ENCODE results near the gene KRT82.
"Not testable (repeated sequence)": the region's sequence is repeated elsewhere in the genome, so short reads cannot be mapped to it uniquely, and the experiment has no call there.

KRT82 gene

DNA sequence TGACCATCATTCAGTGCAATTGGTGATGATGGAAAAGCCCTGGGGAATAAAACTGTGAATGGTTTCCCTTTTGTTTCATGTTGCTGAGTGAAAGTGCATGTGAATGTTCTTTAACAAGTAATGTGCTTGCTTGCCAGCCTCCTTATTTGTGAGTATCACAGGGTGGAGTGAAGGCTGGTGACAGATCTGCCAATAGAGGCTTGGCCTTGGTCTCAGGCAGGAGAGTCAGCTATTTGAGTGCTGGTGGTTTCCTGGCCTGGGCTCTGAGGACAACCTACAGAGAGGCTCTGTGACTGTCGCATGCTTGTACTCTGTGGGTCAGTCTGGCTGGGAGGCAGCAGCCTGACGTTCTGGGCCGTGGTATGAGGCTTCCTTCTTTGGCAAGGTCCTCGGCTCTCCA is 59.5 kb downstream of the KRT82 start:
- no peak overlapping the region for H3K4me3 ChIP-seq (ENCODE audit: low read depth, low read length)
- no peak for DNase-seq (ENCODE audit: low read depth)
- no peak for TF ChIP-seq CTCF (IDR thresholded peaks at IDR 0.05; ENCODE audit: low read depth, low read length, missing control alignments)

DNA sequence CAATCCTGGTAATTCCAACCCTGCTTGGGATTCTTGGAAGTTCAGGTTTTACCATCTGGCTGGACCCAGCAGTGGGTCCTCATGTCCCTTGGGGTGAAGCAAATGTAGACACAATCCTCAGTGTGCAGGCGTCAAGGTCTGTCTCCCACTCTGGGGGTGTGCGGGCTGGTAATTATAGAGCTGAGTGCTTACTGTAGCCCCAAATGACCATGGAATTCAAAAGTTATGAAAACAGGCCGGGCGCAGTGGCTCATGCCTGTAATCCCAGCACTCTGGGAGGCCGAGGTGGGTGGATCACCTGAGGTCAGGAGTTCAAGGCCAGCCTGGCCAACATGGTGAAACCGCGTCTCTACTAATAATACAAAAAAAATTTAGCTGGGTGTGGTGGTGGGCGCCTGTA is 61.1 kb downstream of the KRT82 start:
- DNase-seq (ENCODE audit: low read depth); H3K4me3 ChIP-seq (ENCODE audit: low read depth, low read length): not testable (repeated sequence)

DNA sequence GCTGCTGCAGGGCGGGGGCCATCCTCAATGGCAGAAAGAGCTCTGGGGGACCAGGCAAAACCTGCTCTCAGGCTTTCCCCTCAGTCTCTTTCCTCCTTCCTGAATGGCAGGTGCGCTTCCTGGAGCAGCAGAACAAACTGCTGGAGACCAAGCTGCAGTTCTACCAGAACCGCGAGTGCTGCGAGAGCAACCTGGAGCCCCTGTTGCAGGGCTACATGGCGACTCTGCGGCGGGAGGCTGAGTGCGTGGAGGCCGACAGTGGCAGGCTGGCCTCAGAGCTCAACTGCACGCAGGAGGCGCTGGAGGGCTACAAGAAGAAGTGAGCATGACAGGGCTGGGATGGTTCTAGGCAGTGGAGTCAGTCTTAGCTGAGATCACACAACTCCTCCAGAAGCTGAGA is 62.0 kb downstream of the KRT82 start:
- DNase-seq (ENCODE audit: low read depth): no peak
- no peak overlapping the region for H3K4me3 ChIP-seq (ENCODE audit: low read depth, low read length)
- no peak for TF ChIP-seq CTCF (IDR thresholded peaks at IDR 0.05; ENCODE audit: low read depth, low read length, missing control alignments)

All from GM12864 (cell line).